ENCODE measurements around the gene TANC1. TPM values are rescaled to one million over a fixed set of nuclear protein-coding genes. Genes with fewer than 3 reads are reported as not detected.

The TANC1 gene
- total RNA-seq, 2 experiments from 2014 or later: 0.89 to 1.1 TPM

DNA sequence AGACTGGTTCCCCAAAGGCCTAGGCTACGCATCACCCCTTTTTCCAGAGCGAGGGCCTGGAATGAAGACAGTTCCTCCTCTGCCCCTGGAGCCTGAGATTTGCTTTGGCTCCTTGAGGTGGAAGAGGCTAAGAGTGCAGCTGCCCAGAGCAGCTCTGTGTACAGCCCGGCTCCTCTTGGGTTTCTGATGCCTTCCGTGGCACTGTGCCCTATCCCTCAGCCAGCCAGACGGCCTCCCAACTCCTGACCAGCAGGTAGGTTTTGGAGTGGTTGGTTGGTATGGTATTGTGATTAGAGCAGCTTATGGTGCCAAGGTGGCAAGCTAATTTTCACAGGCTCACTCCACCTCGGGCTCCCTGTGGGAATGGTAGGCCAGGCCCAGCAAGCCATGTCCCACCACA, 112.2 kb downstream of the TANC1 start:
- POLR2A ChIA-PET: no interaction called here
- CTCF ChIA-PET: no interaction called here
- H3K9me3 Mint-ChIP-seq (ENCODE audit: low read depth): no peaks in the 10 kb centered on the region
- intact Hi-C loops (cut with DNase I, micrococcal nuclease): no loop called here
- no peaks in the 10 kb centered on the region for H3K27me3 Mint-ChIP-seq
- H3K36me3 Mint-ChIP-seq (ENCODE audit: low read depth): no peaks in the 10 kb centered on the region
- H3K4me3 Mint-ChIP-seq: no peak overlapping the region
- ATAC-seq (no peak), DNase-seq (no peak)
- H3K27ac Mint-ChIP-seq: no peak overlapping the region
- no peaks in the 10 kb centered on the region for H3K4me1 Mint-ChIP-seq

DNA sequence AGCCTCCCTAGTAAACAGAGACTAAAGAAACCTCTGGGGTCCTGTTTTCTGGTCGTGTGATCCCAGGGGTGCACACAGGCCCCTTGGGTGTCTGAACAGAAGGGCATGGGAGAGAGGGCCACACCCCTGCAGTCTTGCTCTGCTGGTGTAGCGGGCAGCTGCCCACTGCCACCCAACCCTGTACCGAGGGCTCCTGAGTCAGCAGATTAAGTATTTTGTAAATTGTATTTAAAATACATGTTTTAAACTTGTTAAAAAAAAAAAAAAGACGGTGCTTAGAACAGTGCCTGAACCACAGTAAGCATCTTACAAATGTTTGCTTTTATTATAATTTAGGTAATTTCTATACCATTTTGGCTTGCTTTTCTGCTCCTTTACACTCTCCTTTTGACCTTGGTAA, 113.7 kb downstream of the TANC1 start:
- ChIA-PET POLR2A (no interaction called here), CTCF (no interaction called here)
- Mint-ChIP-seq H3K9me3 (ENCODE audit: low read depth) (no peaks in the 10 kb centered on the region), H3K27me3 (no peaks in the 10 kb centered on the region), H3K27ac (no peak overlapping the region), H3K36me3 (ENCODE audit: low read depth) (no peaks in the 10 kb centered on the region), H3K4me3 (no peak overlapping the region), H3K4me1 (no peaks in the 10 kb centered on the region)
- ATAC-seq: no peak
- DNase-seq: no peak
- intact Hi-C loops (cut with DNase I, micrococcal nuclease): no loop called here

DNA sequence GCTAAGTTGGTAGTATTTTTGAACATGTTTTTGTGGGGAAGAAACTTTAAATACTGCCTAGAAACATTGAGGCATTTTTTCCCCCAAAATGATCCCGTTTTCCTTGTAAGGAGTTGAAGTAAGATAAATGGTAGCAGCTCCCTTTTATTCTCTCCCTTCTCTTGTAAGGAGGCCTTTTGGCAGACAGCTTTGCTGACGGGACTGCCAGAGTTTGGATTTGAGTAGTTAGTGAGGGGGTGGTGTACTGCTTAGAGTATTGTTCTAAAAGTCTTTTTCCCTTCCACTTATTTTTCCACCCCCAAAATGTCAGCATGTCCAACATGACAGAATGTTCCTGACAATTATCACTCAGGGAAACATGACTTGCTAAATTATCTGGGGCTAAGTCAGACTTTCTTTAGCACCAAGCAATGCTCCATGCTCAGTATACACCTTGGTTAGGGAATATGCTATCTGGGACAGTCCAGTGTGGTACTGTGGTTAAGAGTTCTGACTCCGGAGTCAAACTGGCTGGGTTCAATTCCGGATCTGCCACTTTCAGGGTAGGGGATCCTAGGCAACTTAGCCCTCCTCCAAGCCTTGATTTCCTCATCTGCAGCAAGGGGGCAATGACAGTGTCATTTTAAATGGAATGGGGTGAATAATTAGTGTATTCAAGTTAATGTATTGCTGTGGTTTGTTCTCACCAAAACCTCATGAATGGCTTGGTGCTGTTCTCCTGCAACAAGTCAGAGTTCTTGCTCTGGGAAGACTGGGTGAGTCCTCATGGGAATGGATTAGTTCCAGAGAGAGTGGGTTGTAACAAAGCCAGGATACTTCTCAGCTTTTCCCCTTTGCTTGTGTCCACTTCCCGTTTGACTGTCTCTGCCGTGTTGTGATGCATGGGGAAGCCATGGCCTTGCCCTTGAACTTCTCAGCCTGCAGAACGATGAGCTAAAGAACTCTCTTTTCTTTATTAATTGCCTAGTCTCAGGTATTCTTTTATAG, 116.2 kb downstream of the TANC1 start:
- no peaks in the 10 kb centered on the region for H3K36me3 Mint-ChIP-seq (ENCODE audit: low read depth)
- CTCF ChIA-PET: no interaction called here
- DNase-seq (no peak), ATAC-seq (no peak)
- H3K4me3 Mint-ChIP-seq: no peak overlapping the region
- H3K4me1 Mint-ChIP-seq: peaks cover 3% of the 10 kb centered on the region
- H3K9me3 Mint-ChIP-seq (ENCODE audit: low read depth): no peaks in the 10 kb centered on the region
- intact Hi-C loops (cut with DNase I, micrococcal nuclease): no loop called here
- POLR2A ChIA-PET: no interaction called here
- no peak overlapping the region for H3K27ac Mint-ChIP-seq
- H3K27me3 Mint-ChIP-seq: no peaks in the 10 kb centered on the region

DNA sequence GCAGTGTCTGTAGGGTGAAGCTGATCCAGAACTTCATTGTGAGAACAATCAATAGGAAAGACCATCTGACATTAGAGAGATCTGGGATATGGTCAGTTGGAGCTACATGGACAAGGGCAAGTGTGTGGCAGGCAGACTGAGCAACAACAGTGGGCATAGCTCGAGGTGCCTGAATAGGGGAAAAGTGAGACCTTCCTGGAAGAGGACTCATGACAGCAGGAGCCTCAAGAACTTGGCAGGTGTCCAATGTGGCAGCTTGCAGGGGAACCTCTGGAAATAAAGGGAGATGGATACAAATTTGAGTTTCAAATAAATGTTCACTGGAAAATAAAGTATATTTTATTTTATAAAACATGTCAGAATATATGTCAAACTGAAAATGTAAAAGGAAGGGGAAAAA, 117.9 kb downstream of the TANC1 start:
- no peak overlapping the region for H3K27ac Mint-ChIP-seq
- ChIA-PET POLR2A (no interaction called here), CTCF (interaction anchor here (0.6 kb wide), 1 partner anchor 56 kb away, joined by 4 read pairs; no protein-coding TSS in a partner anchor)
- no peaks in the 10 kb centered on the region for H3K9me3 Mint-ChIP-seq (ENCODE audit: low read depth)
- no peak for DNase-seq
- no peak for ATAC-seq
- no peaks in the 10 kb centered on the region for H3K27me3 Mint-ChIP-seq
- H3K36me3 Mint-ChIP-seq (ENCODE audit: low read depth): no peaks in the 10 kb centered on the region
- H3K4me1 Mint-ChIP-seq: peaks cover 12% of the 10 kb centered on the region
- H3K4me3 Mint-ChIP-seq: no peak overlapping the region
- intact Hi-C loops (cut with DNase I, micrococcal nuclease): no loop called here

DNA sequence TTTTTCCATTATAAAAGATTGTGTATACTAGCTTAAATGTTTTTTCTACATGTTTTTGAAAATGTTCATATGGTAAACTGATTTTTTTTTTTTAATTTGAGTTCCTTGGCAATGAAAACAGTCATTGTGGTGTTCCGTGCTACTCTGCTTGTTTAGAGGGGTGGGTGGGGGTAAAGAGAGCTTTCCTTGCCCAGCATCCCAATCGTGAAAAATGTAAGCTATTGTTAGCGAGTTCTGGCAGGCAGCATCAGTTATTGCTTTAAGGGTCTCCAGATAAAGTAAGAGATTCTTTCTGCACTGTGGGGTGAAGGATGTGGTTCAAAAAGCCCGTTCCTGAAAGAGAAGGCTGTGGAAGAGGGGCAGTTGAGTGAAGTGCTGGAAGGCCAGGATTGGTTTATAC, 118.4 kb downstream of the TANC1 start:
- Mint-ChIP-seq H3K36me3 (ENCODE audit: low read depth) (no peaks in the 10 kb centered on the region), H3K27ac (no peak overlapping the region), H3K4me3 (no peak overlapping the region), H3K4me1 (peaks cover 17% of the 10 kb centered on the region), H3K27me3 (no peaks in the 10 kb centered on the region), H3K9me3 (ENCODE audit: low read depth) (no peaks in the 10 kb centered on the region)
- ChIA-PET POLR2A (no interaction called here), CTCF (interaction anchor here (0.6 kb wide), 1 partner anchor 56 kb away, joined by 4 read pairs; no protein-coding TSS in a partner anchor)
- intact Hi-C loops (cut with DNase I, micrococcal nuclease): no loop called here
- ATAC-seq (no peak), DNase-seq (no peak)

DNA sequence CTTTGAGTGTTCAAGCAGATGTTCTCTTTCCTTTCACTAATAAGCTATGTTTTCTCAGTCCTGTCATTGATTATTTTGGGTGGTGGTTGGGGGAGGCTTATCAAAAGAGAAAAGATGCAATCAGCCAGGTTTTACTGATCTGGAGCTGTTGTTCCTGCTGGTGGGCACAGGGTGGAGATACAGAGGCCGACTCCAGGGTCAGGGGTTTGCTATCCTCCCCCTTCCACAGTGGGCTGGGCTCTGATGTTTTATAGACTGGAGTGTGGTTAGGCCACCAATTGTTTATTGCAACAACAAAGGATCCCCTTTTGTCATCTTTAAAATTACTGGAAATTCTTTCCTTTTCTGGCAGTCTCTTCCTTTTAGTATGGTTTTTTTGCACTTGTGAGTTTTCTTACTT, 120.5 kb downstream of the TANC1 start:
- Mint-ChIP-seq H3K4me1 (peaks cover 37% of the 10 kb centered on the region), H3K36me3 (ENCODE audit: low read depth) (no peaks in the 10 kb centered on the region), H3K9me3 (ENCODE audit: low read depth) (no peaks in the 10 kb centered on the region), H3K4me3 (no peak overlapping the region), H3K27ac (no peak overlapping the region), H3K27me3 (no peaks in the 10 kb centered on the region)
- POLR2A ChIA-PET: no interaction called here
- CTCF ChIA-PET: no interaction called here
- DNase-seq (no peak), ATAC-seq (no peak)
- intact Hi-C loops (cut with DNase I, micrococcal nuclease): no loop called here

DNA sequence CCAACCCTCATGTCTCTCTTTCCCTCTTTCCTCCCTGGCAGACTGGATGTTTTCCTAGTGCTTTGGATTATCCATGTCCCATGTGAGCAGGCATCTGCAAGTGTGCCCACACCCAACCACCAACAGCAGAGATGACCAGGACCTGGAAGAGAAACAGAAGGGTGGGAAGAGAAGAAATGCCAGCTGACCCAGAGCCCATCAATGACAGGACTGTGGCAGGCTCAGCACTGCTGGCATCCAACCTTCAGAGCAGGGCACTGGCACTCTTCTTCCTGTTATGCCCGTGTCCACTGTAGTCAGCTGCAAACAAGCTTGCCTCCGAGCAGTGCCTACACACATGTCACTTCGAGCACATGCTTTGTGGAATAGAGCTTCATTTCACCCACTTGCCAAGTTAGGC, 121.1 kb downstream of the TANC1 start:
- intact Hi-C loops (cut with DNase I, micrococcal nuclease): no loop called here
- Mint-ChIP-seq H3K4me3 (no peak overlapping the region), H3K9me3 (ENCODE audit: low read depth) (no peaks in the 10 kb centered on the region), H3K27ac (no peak overlapping the region), H3K4me1 (peaks cover 42% of the 10 kb centered on the region), H3K36me3 (ENCODE audit: low read depth) (no peaks in the 10 kb centered on the region), H3K27me3 (no peaks in the 10 kb centered on the region)
- DNase-seq (no peak), ATAC-seq (no peak)
- CTCF ChIA-PET: no interaction called here
- POLR2A ChIA-PET: no interaction called here

DNA sequence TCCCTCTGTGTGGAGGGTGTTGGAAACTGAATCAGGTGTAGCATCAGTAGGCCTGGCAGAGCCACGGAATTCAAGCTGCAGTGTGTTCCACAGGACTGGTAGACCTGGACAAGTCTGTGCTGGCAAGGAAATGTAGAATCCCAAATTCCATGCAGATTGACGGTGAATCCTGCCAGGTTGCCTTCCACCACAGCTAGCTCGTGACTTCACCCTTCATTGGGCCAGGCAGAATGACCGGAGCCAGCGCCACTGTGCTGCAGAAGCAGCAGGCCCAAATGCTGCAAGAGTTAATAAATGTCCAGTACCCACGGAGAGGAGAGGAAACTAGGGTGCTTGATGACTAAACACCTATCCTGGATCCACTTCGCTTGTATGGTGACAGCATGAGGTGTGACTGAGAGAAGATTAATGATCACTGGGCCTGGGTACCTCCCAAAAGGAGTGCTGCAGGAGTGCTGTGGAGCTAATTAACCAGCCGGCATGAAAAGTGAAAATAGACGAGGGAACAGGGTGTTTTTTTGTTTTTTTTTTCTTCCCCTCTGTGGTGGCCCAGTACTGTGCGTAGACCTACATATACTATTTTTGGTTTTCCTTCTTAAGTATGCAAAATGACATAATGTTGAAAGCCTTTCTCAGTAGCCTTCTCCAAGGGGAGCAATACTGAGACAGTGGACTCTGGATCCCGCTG, 122.2 kb downstream of the TANC1 start:
- Mint-ChIP-seq H3K4me3 (no peak overlapping the region), H3K27me3 (no peaks in the 10 kb centered on the region), H3K4me1 (peaks cover 42% of the 10 kb centered on the region), H3K9me3 (ENCODE audit: low read depth) (peaks cover 3% of the 10 kb centered on the region), H3K27ac (peak overlapping the region; percentile 32), H3K36me3 (ENCODE audit: low read depth) (no peaks in the 10 kb centered on the region)
- intact Hi-C loops (cut with DNase I, micrococcal nuclease): no loop called here
- ChIA-PET CTCF (no interaction called here), POLR2A (interaction anchor here (0.5 kb wide), 1 partner anchor 15 kb away, joined by 6 read pairs; no protein-coding TSS in a partner anchor)
- no peak for DNase-seq
- ATAC-seq: no peak

DNA sequence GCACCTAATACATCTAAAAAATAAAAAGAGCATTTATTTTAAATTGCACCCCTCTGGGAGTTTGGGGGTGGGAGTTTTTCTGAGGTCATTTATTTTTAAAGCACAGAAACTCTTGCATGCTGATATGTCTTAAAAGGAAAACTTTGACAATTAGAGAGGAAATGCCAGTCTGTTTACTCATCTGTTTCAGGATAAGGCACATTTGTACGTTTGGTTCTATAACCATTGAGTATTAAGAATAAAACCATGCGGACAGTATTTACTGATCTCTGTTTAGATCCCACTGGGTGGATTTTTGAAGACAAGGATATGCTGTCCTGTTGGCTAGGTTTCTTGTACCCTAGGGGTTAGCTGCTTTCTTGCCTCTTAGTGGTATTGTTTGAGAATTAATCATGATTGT, 122.9 kb downstream of the TANC1 start:
- intact Hi-C loops (cut with DNase I, micrococcal nuclease): no loop called here
- ATAC-seq (no peak), DNase-seq (no peak)
- ChIA-PET POLR2A (no interaction called here), CTCF (no interaction called here)
- Mint-ChIP-seq H3K27ac (peak overlapping the region; percentile 7), H3K27me3 (no peaks in the 10 kb centered on the region), H3K36me3 (ENCODE audit: low read depth) (no peaks in the 10 kb centered on the region), H3K4me3 (no peak overlapping the region), H3K9me3 (ENCODE audit: low read depth) (peaks cover 7% of the 10 kb centered on the region), H3K4me1 (peaks cover 42% of the 10 kb centered on the region)

DNA sequence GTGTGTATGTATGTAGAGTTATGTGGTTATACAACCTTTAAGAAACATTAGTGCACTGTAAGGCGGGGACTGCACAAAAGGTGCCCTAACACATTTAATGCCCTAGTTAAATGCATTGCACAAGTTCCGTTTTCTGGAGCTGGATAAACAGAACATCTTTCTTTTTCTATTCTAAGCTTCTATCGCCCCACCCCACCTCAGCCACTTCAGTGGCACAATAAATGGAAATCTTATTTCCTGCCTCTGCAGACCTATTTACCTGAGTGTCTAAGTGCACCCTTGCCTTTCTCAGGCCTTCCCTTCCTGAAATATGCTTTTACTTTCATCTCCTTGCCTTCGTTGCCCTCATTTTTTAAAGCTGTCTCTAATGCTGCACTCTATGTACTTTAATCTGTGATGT, 123.5 kb downstream of the TANC1 start:
- ChIA-PET CTCF (interaction anchor here (0.5 to 0.9 kb wide), 3 partner anchors 14 to 911 kb away, joined by 3 to 4 read pairs (median 3); no protein-coding TSS in a partner anchor), POLR2A (interaction anchor here (0.8 kb wide), 1 partner anchor 106 kb away, joined by 3 read pairs; no protein-coding TSS in a partner anchor)
- ATAC-seq: peak; percentile 34
- intact Hi-C loops (cut with DNase I, micrococcal nuclease): no loop called here
- H3K9me3 Mint-ChIP-seq (ENCODE audit: low read depth): peaks cover 11% of the 10 kb centered on the region
- no peaks in the 10 kb centered on the region for H3K27me3 Mint-ChIP-seq
- H3K4me3 Mint-ChIP-seq: no peak overlapping the region
- H3K4me1 Mint-ChIP-seq: peaks cover 42% of the 10 kb centered on the region
- H3K27ac Mint-ChIP-seq: peak overlapping the region; percentile 44
- no peaks in the 10 kb centered on the region for H3K36me3 Mint-ChIP-seq (ENCODE audit: low read depth)
- DNase-seq: peak; percentile 14

DNA sequence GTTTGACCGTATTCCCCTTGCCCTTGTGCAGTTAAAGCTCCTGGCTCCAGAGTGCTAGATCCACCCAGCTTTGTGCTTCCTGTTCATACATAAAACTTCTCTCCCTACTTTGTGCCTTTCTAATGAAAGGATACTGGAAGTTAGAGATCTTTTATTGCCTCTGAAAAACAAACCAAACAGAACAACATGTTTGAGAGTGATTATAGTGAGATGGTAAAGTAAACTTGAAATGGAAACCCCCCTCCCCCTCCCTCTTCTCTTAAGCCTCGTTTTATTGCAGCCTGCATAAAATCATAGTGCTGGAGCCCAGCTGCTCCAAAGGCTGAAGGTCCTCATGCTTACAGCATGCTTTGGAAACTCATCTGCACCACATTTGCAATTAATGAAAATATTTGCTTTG, 125.1 kb downstream of the TANC1 start:
- DNase-seq (no peak), ATAC-seq (no peak)
- H3K4me3 Mint-ChIP-seq: no peak overlapping the region
- H3K27me3 Mint-ChIP-seq: no peaks in the 10 kb centered on the region
- CTCF ChIA-PET: interaction anchor here (2.1 kb wide), 1 partner anchor 25 kb away, joined by 9 read pairs; no protein-coding TSS in a partner anchor
- peaks cover 14% of the 10 kb centered on the region for H3K9me3 Mint-ChIP-seq (ENCODE audit: low read depth)
- no peaks in the 10 kb centered on the region for H3K36me3 Mint-ChIP-seq (ENCODE audit: low read depth)
- H3K27ac Mint-ChIP-seq: peak overlapping the region; percentile 67
- H3K4me1 Mint-ChIP-seq: peaks cover 44% of the 10 kb centered on the region
- intact Hi-C loops (cut with DNase I, micrococcal nuclease): no loop called here
- POLR2A ChIA-PET: no interaction called here

Data from activated CD4-positive, alpha-beta T cell treated with anti-CD3 and anti-CD28 coated beads for 36 hours (primary cell).